H1 (cell line): Measurements from ENCODE around the gene NFATC4. TPM values are rescaled to one million over a fixed set of nuclear protein-coding genes. Genes with fewer than 3 reads are reported as not detected.

Experiments used
- CBX5 ChIP-seq: fragments of 300-800, 300-1000 bp; sonication (generic); IDR thresholded peaks from 2 replicates; pipeline ENCODE4 v1.7.1; 2016; ENCODE audit warnings: antibody characterized with exemption, low read length, low read depth
- polyA plus RNA-seq, 7 experiments: library from polyadenylated mRNA; depleted of rRNA in 3 of 7; stranded (reverse) in 5 of 7; unstranded in 2 of 7; fragments of >200 nt in 5 of 7; fragments of 200-250 nt in 2 of 7; gene quantifications; 1 replicate in 5 of 7; 2 replicates in 1 of 7; 4 replicates in 1 of 7; pipeline versions ENCODE4 v1.2.1 to v1.2.3, GENCODE V29; 2011 to 2013; ENCODE audit warnings: missing spikeins in 2 of 7, mixed read lengths in 2 of 7
- total RNA-seq: library from RNA; stranded (reverse); fragmentation: NEBNext Ultra II Directional; extraction: Animal tissue kit (Norgen Biotek cat#: 25700); gene quantifications from 2 replicates; pipeline ENCODE4 v1.2.1, GENCODE V29; 2021

The NFATC4 gene
- total and polyA plus RNA-seq, 2 of the 8 experiments (the other 6 are each of a cell fraction or from before 2014, with no cell fraction given), result 47.3 to 50.3 TPM

- no peak for TF ChIP-seq CBX5
Measured at GRCh38 chr14:24394275-24394674, 26.3 kb downstream of the NFATC4 start (continued).
